ENCODE results near the gene ABHD16B. TPM values are rescaled to one million over a fixed set of nuclear protein-coding genes. Genes with fewer than 3 reads are reported as not detected.

The ABHD16B gene
- total and polyA plus RNA-seq, 2 of the 13 experiments (the other 11 are each of a cell fraction or from before 2014, with no cell fraction given), result not detected

- TF ChIP-seq KIAA2018 (CRISPR knock-in tag; IDR thresholded peaks at IDR 0.05; ENCODE audit: borderline replicate concordance) (peak; percentile 80; the same call in 1 of the 2 replicates), ZNF800 (CRISPR knock-in tag; IDR thresholded peaks at IDR 0.05) (peak; percentile 76; the same call in 1 of the 2 replicates), ZNF282 (IDR thresholded peaks at IDR 0.05; ENCODE audit: partially characterized antibody) (no peak), NKX3-1 (CRISPR knock-in tag; IDR thresholded peaks at IDR 0.05) (peak; percentile 86), MBD4 (IDR thresholded peaks at IDR 0.05; ENCODE audit: borderline replicate concordance, low read length) (no peak), ARID4A (CRISPR knock-in tag; IDR thresholded peaks at IDR 0.05; ENCODE audit: borderline replicate concordance) (peak; percentile 99), ZNF567 (CRISPR knock-in tag; IDR thresholded peaks at IDR 0.05; ENCODE audit: borderline replicate concordance) (peak; percentile 88; the same call in 1 of the 2 replicates), ZNF501 (CRISPR knock-in tag; IDR thresholded peaks at IDR 0.05) (peak; percentile 95), RFX1 (IDR thresholded peaks at IDR 0.05) (no peak; the same call in 1 of the 2 replicates), NFRKB (IDR thresholded peaks at IDR 0.05) (peak; percentile 74; the same call in 1 of the 2 replicates), ZNF44 (CRISPR knock-in tag; IDR thresholded peaks at IDR 0.05) (0 out of 2 replicates have a peak, but pooled peaks have one; percentile 3), ZNF644 (CRISPR knock-in tag; IDR thresholded peaks at IDR 0.05; ENCODE audit: low read depth) (peak; percentile 74), ZBTB33 (CRISPR knock-in tag; IDR thresholded peaks at IDR 0.05) (peak; percentile 76; the same call in 1 of the 2 replicates)
Measured at GRCh38 chr20:63864978-63865640, 3.8 kb downstream of the ABHD16B start, which contains the start of gene TPD52L2 (continued).

All from HepG2 (cell line).